ENCODE data around the gene PGM5.

DNA sequence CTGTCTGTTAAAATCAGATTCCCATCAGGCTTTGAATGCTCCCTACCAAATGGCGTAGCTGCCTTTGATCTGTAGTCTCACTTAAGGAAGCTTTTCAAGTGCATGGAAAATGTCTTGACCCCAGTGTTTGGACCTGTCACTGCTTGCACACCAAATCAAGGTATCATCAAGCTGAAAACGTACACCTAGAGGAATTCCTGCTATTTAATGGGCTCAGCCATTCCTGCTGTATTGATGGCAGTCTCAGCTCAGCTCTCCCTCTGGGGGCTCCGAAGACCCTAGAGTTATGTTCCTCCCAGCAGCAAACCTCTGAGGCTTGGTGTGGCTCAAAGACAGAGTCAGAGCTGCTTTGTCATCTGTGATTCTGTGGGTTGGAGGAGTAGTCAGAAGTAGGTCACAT, 63.5 kb downstream of the PGM5 start:
- TF ChIP-seq, protein P1, sequence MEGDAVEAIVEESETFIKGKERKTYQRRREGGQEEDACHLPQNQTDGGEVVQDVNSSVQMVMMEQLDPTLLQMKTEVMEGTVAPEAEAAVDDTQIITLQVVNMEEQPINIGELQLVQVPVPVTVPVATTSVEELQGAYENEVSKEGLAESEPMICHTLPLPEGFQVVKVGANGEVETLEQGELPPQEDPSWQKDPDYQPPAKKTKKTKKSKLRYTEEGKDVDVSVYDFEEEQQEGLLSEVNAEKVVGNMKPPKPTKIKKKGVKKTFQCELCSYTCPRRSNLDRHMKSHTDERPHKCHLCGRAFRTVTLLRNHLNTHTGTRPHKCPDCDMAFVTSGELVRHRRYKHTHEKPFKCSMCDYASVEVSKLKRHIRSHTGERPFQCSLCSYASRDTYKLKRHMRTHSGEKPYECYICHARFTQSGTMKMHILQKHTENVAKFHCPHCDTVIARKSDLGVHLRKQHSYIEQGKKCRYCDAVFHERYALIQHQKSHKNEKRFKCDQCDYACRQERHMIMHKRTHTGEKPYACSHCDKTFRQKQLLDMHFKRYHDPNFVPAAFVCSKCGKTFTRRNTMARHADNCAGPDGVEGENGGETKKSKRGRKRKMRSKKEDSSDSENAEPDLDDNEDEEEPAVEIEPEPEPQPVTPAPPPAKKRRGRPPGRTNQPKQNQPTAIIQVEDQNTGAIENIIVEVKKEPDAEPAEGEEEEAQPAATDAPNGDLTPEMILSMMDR (conservative IDR thresholded peaks at IDR 0.05; ENCODE audit: low read depth, low read length) = no peak
- TF ChIP-seq MAZ (IDR thresholded peaks at IDR 0.05; ENCODE audit: borderline replicate concordance, low read depth, low read length) = no peak
- no peak for TF ChIP-seq RAD21 (IDR thresholded peaks at IDR 0.05; ENCODE audit: low read length)
- TF ChIP-seq MXI1 (IDR thresholded peaks at IDR 0.05; ENCODE audit: borderline replicate concordance, low read depth, low read length) = no peak
- TF ChIP-seq POLR2A (IDR thresholded peaks at IDR 0.05; ENCODE audit: low read depth, low read length) = no peak
- no peak for TF ChIP-seq RCOR1 (IDR thresholded peaks at IDR 0.05; ENCODE audit: insufficient replicate concordance, low read length)
- TF ChIP-seq, protein P2, sequence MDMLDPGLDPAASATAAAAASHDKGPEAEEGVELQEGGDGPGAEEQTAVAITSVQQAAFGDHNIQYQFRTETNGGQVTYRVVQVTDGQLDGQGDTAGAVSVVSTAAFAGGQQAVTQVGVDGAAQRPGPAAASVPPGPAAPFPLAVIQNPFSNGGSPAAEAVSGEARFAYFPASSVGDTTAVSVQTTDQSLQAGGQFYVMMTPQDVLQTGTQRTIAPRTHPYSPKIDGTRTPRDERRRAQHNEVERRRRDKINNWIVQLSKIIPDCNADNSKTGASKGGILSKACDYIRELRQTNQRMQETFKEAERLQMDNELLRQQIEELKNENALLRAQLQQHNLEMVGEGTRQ (IDR thresholded peaks at IDR 0.05; ENCODE audit: low read depth, low read length) = no peak
